SK-N-MC (cell line): ENCODE results near the gene GTF2IRD2.
"Not testable (repeated sequence)": the region's sequence is repeated elsewhere in the genome, so short reads cannot be mapped to it uniquely, and the experiment has no call there.

Source experiments
- EZH2 ChIP-seq: fragments of 200-600 bp; sonication (generic); IDR thresholded peaks from one replicate; pipeline ENCODE4 v1.6.1; 2017; ENCODE audit warnings: antibody characterized with exemption
- FOXP2 ChIP-seq: optimal IDR thresholded peaks from 2 replicates; pipeline ENCODE3; 2011; ENCODE audit warnings: mild to moderate bottlenecking, moderate library complexity; ENCODE audit not compliant: insufficient read depth; ENCODE audit errors: extremely low read length, control extremely low read depth

- not testable (repeated sequence) for TF ChIP-seq FOXP2, EZH2
Observed at GRCh38 chr7:74775111-74775510, 76.3 kb downstream of the GTF2IRD2 start.
